DMS 273 (cell line): Measurements from ENCODE around the gene GPAM.
"Not testable (repeated sequence)": the region's sequence is repeated elsewhere in the genome, so short reads cannot be mapped to it uniquely, and the experiment has no call there.

ENCODE experiments used
- DNase-seq: peaks from one replicate; lab custom pipeline; 2025; ENCODE audit not compliant: unreplicated experiment; lab: John Stamatoyannopoulos, UW

Gene GPAM

GRCh38 chr10:112183329-112184051 is at the start of gene GPAM:
Gene GPAM (minus strand): TSS chr10:112183765. CDS start chr10:112181784, 1,981 bp downstream.
- DNase-seq: peak; percentile 92

- DNase-seq: no peak
Observed at GRCh38 chr10:112232670-112233069, 49.1 kb upstream of the GPAM start.

- no peak for DNase-seq
Observed at GRCh38 chr10:112231602-112232400, 48.2 kb upstream of the GPAM start.

GRCh38 chr10:112230325-112230988 is 46.9 kb upstream of the GPAM start:
- no peak for DNase-seq

- DNase-seq: no peak
Observed at GRCh38 chr10:112229901-112230300, 46.3 kb upstream of the GPAM start.

- DNase-seq: no peak
Observed at GRCh38 chr10:112229096-112229495, 45.5 kb upstream of the GPAM start.

GRCh38 chr10:112228366-112229088 is 45.0 kb upstream of the GPAM start:
- not testable (repeated sequence) for DNase-seq

GRCh38 chr10:112227331-112227987 is 43.9 kb upstream of the GPAM start:
- DNase-seq: no peak

GRCh38 chr10:112226439-112227248 is 43.1 kb upstream of the GPAM start:
- peak; percentile 24 for DNase-seq

- no peak for DNase-seq
Observed at GRCh38 chr10:112225771-112226438, 42.3 kb upstream of the GPAM start.

- no peak for DNase-seq
Observed at GRCh38 chr10:112224933-112225529, 41.5 kb upstream of the GPAM start.

GRCh38 chr10:112223725-112224124 is 40.2 kb upstream of the GPAM start:
- no peak for DNase-seq

- DNase-seq: no peak
Observed at GRCh38 chr10:112222799-112223198, 39.2 kb upstream of the GPAM start.

GRCh38 chr10:112221545-112221944 is 38.0 kb upstream of the GPAM start:
- no peak for DNase-seq

- no peak for DNase-seq
Observed at GRCh38 chr10:112218960-112219359, 35.4 kb upstream of the GPAM start.

GRCh38 chr10:112218036-112218390 is 34.4 kb upstream of the GPAM start:
- no peak for DNase-seq

- DNase-seq: no peak
Observed at GRCh38 chr10:112217386-112218035, 33.9 kb upstream of the GPAM start.

GRCh38 chr10:112216966-112217365 is 33.4 kb upstream of the GPAM start:
- no peak for DNase-seq
